IMR-90 (cell line): ENCODE results near the gene VPS37B. TPM values are rescaled to one million over a fixed set of nuclear protein-coding genes. Genes with fewer than 3 reads are reported as not detected.

ENCODE experiments used
- ATAC-seq: fragments of 200-7000 bp; cut with Tn5 transposase; 2 replicates; pipeline ENCODE4 v1.9.1; 2020; ENCODE audit warnings: low read depth, mild to moderate bottlenecking, moderate library complexity
- BruUV-seq: library from RNA; stranded (reverse); fragments of 400-500 nt; replicated peaks from 2 replicates; lab custom pipeline; 2021; lab: Mats Ljungman, UMichigan
- CTCF ChIA-PET: fragments of 300-600 bp; formaldehyde crosslinking; extraction: SDS; loops from one replicate; lab custom pipeline; 2021; ENCODE audit warnings: antibody characterized with exemption; lab: Yijun Ruan, JAX
- POLR2A ChIA-PET: fragments of 300-600 bp; sonication (Branson Sonifier 250); formaldehyde crosslinking; loops from one replicate; lab custom pipeline; 2022; ENCODE audit warnings: antibody characterized with exemption; ENCODE audit not compliant: unreplicated experiment; lab: Charles Lee
- DNase-seq: peaks from one replicate; pipeline ENCODE4 v3.0.0; 2013
- H2AFZ ChIP-seq: replicated peaks from 2 replicates; pipeline ENCODE3; 2013; ENCODE audit warnings: low read length, mild to moderate bottlenecking; ENCODE audit not compliant: poor library complexity
- H2AK5ac ChIP-seq: 2 replicates; pipeline ENCODE4 v1.6.1; 2013; ENCODE audit warnings: low read depth, low read length, inconsistent platforms
- H2AK9ac ChIP-seq: replicated peaks from 2 replicates; pipeline ENCODE3; 2013; ENCODE audit warnings: mild to moderate bottlenecking, low read depth, low read length, moderate library complexity; ENCODE audit not compliant: poor library complexity
- H2BK120ac ChIP-seq: 2 replicates; pipeline ENCODE4 v1.6.1; 2013; ENCODE audit warnings: low read depth, low read length, inconsistent platforms
- H2BK15ac ChIP-seq: 3 replicates; pipeline ENCODE4 v1.6.1; 2013; ENCODE audit warnings: low read depth, low read length, inconsistent platforms
- H2BK20ac ChIP-seq: 2 replicates; pipeline ENCODE4 v1.6.1; 2013; ENCODE audit warnings: low read depth, mild to moderate bottlenecking, inconsistent platforms, low read length, moderate library complexity
- H2BK5ac ChIP-seq: 2 replicates; pipeline ENCODE4 v1.6.1; 2013; ENCODE audit warnings: mild to moderate bottlenecking, low read depth, low read length, inconsistent platforms; ENCODE audit not compliant: poor library complexity, severe bottlenecking
- H3K14ac ChIP-seq: replicated peaks from 2 replicates; pipeline ENCODE4 v1.6.1; 2013; ENCODE audit warnings: low read depth, low read length, inconsistent platforms
- H3K18ac ChIP-seq: 2 replicates; pipeline ENCODE4 v1.6.1; 2013; ENCODE audit warnings: low read depth, low read length, control low read depth
- H3K23ac ChIP-seq: 2 replicates; pipeline ENCODE4 v1.6.1; 2013; ENCODE audit warnings: low read depth, low read length, inconsistent platforms
- H3K27ac ChIP-seq: 2 replicates; pipeline ENCODE4 v1.5.1; 2013; ENCODE audit warnings: mild to moderate bottlenecking, control low read depth, low read length; ENCODE audit not compliant: insufficient read depth
- H3K27me3 ChIP-seq: 2 replicates; pipeline ENCODE4 v1.6.1; 2013; ENCODE audit warnings: low read length; ENCODE audit not compliant: control insufficient read depth, insufficient read depth
- H3K36me3 ChIP-seq: 2 replicates; pipeline ENCODE4 v1.6.1; 2013; ENCODE audit warnings: low read length, mixed read lengths; ENCODE audit not compliant: control insufficient read depth, insufficient read depth
- H3K4ac ChIP-seq: 2 replicates; pipeline ENCODE4 v1.6.1; 2013; ENCODE audit warnings: low read depth, low read length, inconsistent platforms
- H3K4me1 ChIP-seq: 2 replicates; pipeline ENCODE4 v1.6.1; 2013; ENCODE audit warnings: low read length, mixed read lengths; ENCODE audit not compliant: control insufficient read depth, insufficient read depth
- H3K4me2 ChIP-seq: 2 replicates; pipeline ENCODE4 v1.6.1; 2013; ENCODE audit warnings: low read depth, mild to moderate bottlenecking, control low read depth, low read length, moderate library complexity
- H3K4me3 ChIP-seq: 2 replicates; pipeline ENCODE4 v1.5.1; 2013; ENCODE audit warnings: low read depth, mild to moderate bottlenecking, control low read depth, low read length, moderate library complexity; ENCODE audit not compliant: insufficient read depth
- H3K56ac ChIP-seq: 2 replicates; pipeline ENCODE4 v1.6.1; 2013; ENCODE audit warnings: low read length, inconsistent platforms; ENCODE audit not compliant: insufficient read depth; ENCODE audit errors: extremely low read depth
- H3K79me1 ChIP-seq, 2 experiments: 2 replicates each; pipeline ENCODE4 v1.6.1; 2013; ENCODE audit warnings: low read length in 2 of 2, inconsistent platforms in 1 of 2, low read depth in 1 of 2
- H3K9ac ChIP-seq: 2 replicates; pipeline ENCODE4 v1.6.1; 2013; ENCODE audit warnings: low read depth, low read length, control low read depth
- H3K9me1 ChIP-seq: 2 replicates; pipeline ENCODE4 v1.6.1; 2013; ENCODE audit warnings: low read length, inconsistent platforms; ENCODE audit not compliant: insufficient read depth
- H3K9me3 ChIP-seq: 2 replicates; pipeline ENCODE4 v1.6.1; 2013; ENCODE audit warnings: low read length; ENCODE audit not compliant: control insufficient read depth, insufficient read depth
- H4K20me1 ChIP-seq: 2 replicates; pipeline ENCODE4 v1.6.1; 2013; ENCODE audit warnings: low read length, inconsistent platforms; ENCODE audit not compliant: insufficient read depth
- H4K5ac ChIP-seq: 2 replicates; pipeline ENCODE4 v1.6.1; 2013; ENCODE audit warnings: mild to moderate bottlenecking, low read depth, low read length, control low read depth
- H4K8ac ChIP-seq, 2 experiments: 2 replicates each; pipeline ENCODE4 v1.6.1; 2013; ENCODE audit warnings: low read depth in 2 of 2, low read length in 2 of 2, control low read depth in 1 of 2, inconsistent platforms in 1 of 2
- H4K91ac ChIP-seq: 2 replicates; pipeline ENCODE4 v1.6.1; 2013; ENCODE audit warnings: low read depth, low read length, inconsistent platforms; ENCODE audit not compliant: insufficient read depth
- BHLHE40 ChIP-seq: fragments of 150-350 bp; IDR thresholded peaks from 2 replicates; pipeline ENCODE4 v1.6.1; 2016; ENCODE audit warnings: mild to moderate bottlenecking, low read depth, low read length
- CEBPB ChIP-seq: IDR thresholded peaks from 2 replicates; pipeline ENCODE4 v1.6.1; 2012; ENCODE audit warnings: low read depth, low read length, improper control_type of control experiment
- CHD1 ChIP-seq: IDR thresholded peaks from 2 replicates; pipeline ENCODE4 v1.6.1; 2012; ENCODE audit warnings: low read depth, low read length, improper control_type of control experiment
- ELK1 ChIP-seq: fragments of 150-350 bp; IDR thresholded peaks from 2 replicates; pipeline ENCODE4 v1.6.1; 2016; ENCODE audit warnings: low read depth, mild to moderate bottlenecking, low read length, moderate library complexity, borderline replicate concordance
- FOS ChIP-seq: fragments of 150-350 bp; IDR thresholded peaks from 2 replicates; pipeline ENCODE4 v1.6.1; 2016; ENCODE audit warnings: low read depth, low read length
- MAFK ChIP-seq: IDR thresholded peaks from 2 replicates; pipeline ENCODE4 v1.6.1; 2012; ENCODE audit warnings: low read depth, low read length, improper control_type of control experiment
- MAZ ChIP-seq: IDR thresholded peaks from 2 replicates; pipeline ENCODE4 v1.6.1; 2012; ENCODE audit warnings: low read depth, mild to moderate bottlenecking, low read length, improper control_type of control experiment, moderate library complexity, borderline replicate concordance
- MXI1 ChIP-seq: IDR thresholded peaks from 2 replicates; pipeline ENCODE4 v1.6.1; 2012; ENCODE audit warnings: low read depth, mild to moderate bottlenecking, low read length, moderate library complexity, borderline replicate concordance
- NFE2L2 ChIP-seq: fragments of 150-350 bp; IDR thresholded peaks from 2 replicates; pipeline ENCODE4 v1.6.1; 2016; ENCODE audit warnings: low read depth, mild to moderate bottlenecking, low read length
- POLR2A ChIP-seq: IDR thresholded peaks from 2 replicates; pipeline ENCODE4 v1.6.1; 2012; ENCODE audit warnings: mild to moderate bottlenecking, low read depth, low read length
- RAD21 ChIP-seq: IDR thresholded peaks from 2 replicates; pipeline ENCODE4 v1.6.1; 2012; ENCODE audit warnings: low read length, improper control_type of control experiment
- RCOR1 ChIP-seq: IDR thresholded peaks from 2 replicates; pipeline ENCODE4 v1.6.1; 2012; ENCODE audit warnings: mild to moderate bottlenecking, low read length, improper control_type of control experiment; ENCODE audit not compliant: insufficient replicate concordance
- RFX5 ChIP-seq: IDR thresholded peaks from 2 replicates; pipeline ENCODE4 v1.8.0; 2012; ENCODE audit warnings: low read depth, mild to moderate bottlenecking, low read length, moderate library complexity
- SMC3 ChIP-seq: fragments of 150-350 bp; IDR thresholded peaks from 2 replicates; pipeline ENCODE4 v1.6.1; 2016; ENCODE audit warnings: low read depth, mild to moderate bottlenecking, antibody characterized with exemption, low read length, moderate library complexity
- WGBS, 2 experiments: methylation state at CpG; one replicate each; pipeline versions ENCODE4 v1.1.5 to v1.1.7; 2013; ENCODE audit warnings: missing lambda C conversion rate in 2 of 2; ENCODE audit not compliant: insufficient read length in 1 of 2; ENCODE audit errors: extremely low coverage in 2 of 2; 5-methylcytosine and 5-hydroxymethylcytosine counted together
- dilution Hi-C: fragments of 300-500 bp; cut with HindIII; formaldehyde crosslinking; loops from one replicate; pipeline ENCODE4 v1.14.3; 2018; ENCODE audit warnings: low sequenced_read_pairs; ENCODE audit not compliant: unreplicated experiment
- in situ Hi-C: fragments of 300-500 bp; cut with MboI; formaldehyde crosslinking; loops from 3 replicates; pipeline ENCODE4 v1.14.3; 2019; ENCODE audit warnings: low sequenced_read_pairs, inconsistent platforms, mixed read lengths
- intact Hi-C: fragments of 100-400 bp; cut with micrococcal nuclease; formaldehyde crosslinking; loops from 2 replicates; pipeline ENCODE4 v1.10.0; 2022
- polyA plus RNA-seq, 3 experiments: library from polyadenylated mRNA; depleted of rRNA; stranded (reverse); fragments of >200 nt; gene quantifications; 2 replicates each; pipeline ENCODE4 v1.2.3, GENCODE V29; 2012; ENCODE audit warnings: low replicate concordance in 1 of 3
- total RNA-seq: library from RNA; depleted of rRNA; stranded (reverse); fragments of >200 nt; gene quantifications from 2 replicates; pipeline ENCODE4 v1.2.3, GENCODE V29; 2012

Gene VPS37B
- total and polyA plus RNA-seq, 2 of the 4 experiments (the other 2 are of a cell fraction), result 8.6 to 25.7 TPM

- TF ChIP-seq MAZ (no peak), RCOR1 (no peak), SMC3 (no peak)
Observed at GRCh38 chr12:122882908-122883558, 12.9 kb downstream of the VPS37B start (continued).

DNA sequence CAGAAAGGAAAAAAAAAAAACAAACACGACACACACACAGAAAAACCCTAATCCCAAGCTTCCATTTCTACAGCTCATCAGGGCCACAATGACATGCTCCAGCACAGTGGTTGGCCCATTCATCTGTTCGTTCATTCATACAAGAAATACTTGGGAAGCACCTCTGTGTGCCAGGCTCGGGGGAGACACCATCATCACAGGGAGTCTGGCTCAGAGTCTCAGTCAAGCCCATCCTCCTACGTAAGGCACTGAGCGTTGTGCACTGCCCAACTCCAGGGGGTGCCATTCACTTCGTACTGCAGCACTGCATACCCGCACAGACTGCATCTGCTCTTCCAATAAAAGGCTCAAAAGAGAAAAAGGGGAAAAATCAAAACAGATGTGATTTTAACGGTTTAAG is 15.3 kb downstream of the VPS37B start:
- 0 out of 2 replicates have a peak overlapping the region, but pooled peaks have one; percentile 14 for H2BK120ac ChIP-seq
- H4K91ac ChIP-seq, result 0 out of 2 replicates have a peak overlapping the region, but pooled peaks have one; percentile 8
- H4K20me1 ChIP-seq, result peaks cover 76% of the 10 kb centered on the region
- peaks cover 17 to 78% of the 10 kb centered on the region in 2 experiments; a peak in 3 of 4 replicates for H3K79me1 ChIP-seq
- H3K27me3 ChIP-seq, result no peaks in the 10 kb centered on the region
- H2BK15ac ChIP-seq, result peak overlapping the region; percentile 18; the same call in 1 of the 3 replicates
- dilution Hi-C loops (no loop called here), intact Hi-C loops (no loop called here), in situ Hi-C loops (no loop called here)
- peak overlapping the region in 1 of 2 experiments; percentile 9; a peak in 1 of 4 replicates for H4K8ac ChIP-seq
- H3K4me1 ChIP-seq, result peaks cover 22% of the 10 kb centered on the region
- DNase-seq, result peak; percentile 51
- ChIA-PET POLR2A (no interaction called here), CTCF (interaction anchor here (0.9 to 1.0 kb wide), 2 partner anchors 9 to 11 kb away, joined by 3 to 4 read pairs; no protein-coding TSS in a partner anchor)
- H2BK5ac ChIP-seq, result peak overlapping the region; percentile 58
- 0 out of 2 replicates have a peak overlapping the region, but pooled peaks have one; percentile 38 for H3K4ac ChIP-seq
- H4K5ac ChIP-seq, result no peak overlapping the region
- peak overlapping the region; percentile 25; the same call in 1 of the 2 replicates for H2AK5ac ChIP-seq
- ATAC-seq, result peak; percentile 57; the same call in 1 of the 2 replicates
- WGBS, 2 experiments, result 49% methylated on average over 2 of the region's 8 CpGs; no CpG with 5 or more reads in 1 of the 2 experiments
- peak overlapping the region; percentile 44 for H3K14ac ChIP-seq
- H3K9ac ChIP-seq, result no peak overlapping the region
- H3K9me1 ChIP-seq, result peaks cover 28% of the 10 kb centered on the region
- peak overlapping the region; percentile 45; the same call in 1 of the 2 replicates for H3K27ac ChIP-seq
- no peak overlapping the region for H3K4me3 ChIP-seq
- H3K18ac ChIP-seq, result no peak overlapping the region
- no peaks in the 10 kb centered on the region for H3K9me3 ChIP-seq
- no peak overlapping the region; the same call in 1 of the 2 replicates for H3K4me2 ChIP-seq
- BruUV-seq, result no TSS peak
- H2AK9ac ChIP-seq, result peak overlapping the region; percentile 49
- H3K56ac ChIP-seq, result no peak overlapping the region
- peak overlapping the region; percentile 37 for H2AFZ ChIP-seq
- no peaks in the 10 kb centered on the region for H3K36me3 ChIP-seq
- H3K23ac ChIP-seq, result peak overlapping the region; percentile 26; the same call in 1 of the 2 replicates
- H2BK20ac ChIP-seq, result no peak overlapping the region
- TF ChIP-seq CEBPB (no peak), MAZ (no peak), MAFK (no peak), POLR2A (no peak), RCOR1 (no peak), BHLHE40 (no peak), RAD21 (peak; percentile 49), MXI1 (no peak), ELK1 (no peak), FOS (no peak), NFE2L2 (no peak), SMC3 (peak; percentile 40), CHD1 (no peak), RFX5 (no peak)
